GM12801 (cell line): Measurements from ENCODE around the gene GPR180.

Source experiments
- TF ChIP-seq, protein P1 (sequence below): IDR thresholded peaks from one replicate; pipeline ENCODE4 v1.5.1; 2011; ENCODE audit warnings: control low read depth; ENCODE audit not compliant: insufficient read length; ENCODE audit errors: extremely low read depth

The GPR180 gene

DNA sequence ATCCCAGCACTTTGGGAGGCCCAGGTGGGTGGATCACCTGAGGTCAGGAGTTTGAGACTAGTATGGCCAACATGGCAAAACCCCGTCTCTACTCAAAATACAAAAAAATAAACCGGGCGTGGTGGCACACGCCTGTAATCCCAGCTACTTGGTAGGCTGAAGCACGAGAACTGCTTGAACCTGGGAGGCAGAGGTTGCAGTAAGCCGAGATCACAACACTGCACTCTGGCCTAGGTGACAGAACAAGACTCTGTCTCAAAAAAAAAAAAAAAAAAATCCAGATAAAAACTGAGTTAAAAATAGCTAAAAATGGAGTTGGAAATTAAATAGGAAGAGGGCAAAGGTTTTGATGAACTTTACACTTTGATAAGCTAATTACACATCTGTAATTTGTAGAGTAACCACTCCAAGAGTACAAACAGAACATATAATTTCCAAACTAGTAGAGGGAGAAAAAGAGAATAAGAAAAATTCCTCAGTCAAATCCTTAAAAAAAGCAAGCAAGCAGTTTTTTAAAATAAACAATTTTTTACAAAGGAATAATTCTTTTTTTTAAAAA is 16.0 kb upstream of the GPR180 start:
- TF ChIP-seq, protein P1, sequence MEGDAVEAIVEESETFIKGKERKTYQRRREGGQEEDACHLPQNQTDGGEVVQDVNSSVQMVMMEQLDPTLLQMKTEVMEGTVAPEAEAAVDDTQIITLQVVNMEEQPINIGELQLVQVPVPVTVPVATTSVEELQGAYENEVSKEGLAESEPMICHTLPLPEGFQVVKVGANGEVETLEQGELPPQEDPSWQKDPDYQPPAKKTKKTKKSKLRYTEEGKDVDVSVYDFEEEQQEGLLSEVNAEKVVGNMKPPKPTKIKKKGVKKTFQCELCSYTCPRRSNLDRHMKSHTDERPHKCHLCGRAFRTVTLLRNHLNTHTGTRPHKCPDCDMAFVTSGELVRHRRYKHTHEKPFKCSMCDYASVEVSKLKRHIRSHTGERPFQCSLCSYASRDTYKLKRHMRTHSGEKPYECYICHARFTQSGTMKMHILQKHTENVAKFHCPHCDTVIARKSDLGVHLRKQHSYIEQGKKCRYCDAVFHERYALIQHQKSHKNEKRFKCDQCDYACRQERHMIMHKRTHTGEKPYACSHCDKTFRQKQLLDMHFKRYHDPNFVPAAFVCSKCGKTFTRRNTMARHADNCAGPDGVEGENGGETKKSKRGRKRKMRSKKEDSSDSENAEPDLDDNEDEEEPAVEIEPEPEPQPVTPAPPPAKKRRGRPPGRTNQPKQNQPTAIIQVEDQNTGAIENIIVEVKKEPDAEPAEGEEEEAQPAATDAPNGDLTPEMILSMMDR: no peak

DNA sequence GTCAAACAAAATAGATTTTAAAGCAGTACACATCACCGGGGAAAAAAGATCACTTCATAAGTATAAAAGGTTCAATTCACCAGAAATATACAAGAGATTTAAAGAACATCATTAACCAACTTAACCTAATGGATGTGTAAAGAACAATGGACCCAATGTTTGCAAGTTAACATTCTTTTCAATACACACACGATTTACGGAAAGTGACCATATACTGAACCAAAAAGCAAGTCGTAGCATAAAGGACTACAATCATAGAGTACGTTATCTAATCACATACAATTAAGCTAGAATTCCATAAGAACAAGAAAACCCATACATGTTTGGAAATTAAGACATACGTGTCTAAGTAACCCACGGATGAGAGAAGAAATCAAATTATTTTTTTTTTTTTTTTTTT is 15.3 kb upstream of the GPR180 start:
- TF ChIP-seq, protein P1: no peak

DNA sequence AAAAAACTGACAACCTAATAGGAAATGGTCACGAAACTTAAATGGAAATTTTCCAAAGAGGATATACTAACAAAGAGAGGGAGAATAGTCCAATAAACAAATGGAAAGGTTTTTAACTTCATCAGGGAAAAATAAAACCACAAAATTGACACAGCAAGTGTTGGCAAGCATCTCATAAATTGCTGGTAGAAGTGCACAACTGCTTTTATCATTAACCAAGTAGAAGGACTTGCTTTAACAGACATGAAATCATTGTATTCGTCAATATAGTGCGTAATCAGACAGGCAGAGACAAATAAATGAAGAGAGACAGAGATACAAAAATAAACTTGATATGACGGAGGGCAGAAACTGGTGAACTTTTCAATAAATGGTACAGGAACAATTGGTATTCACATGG is 13.1 kb upstream of the GPR180 start:
- TF ChIP-seq, protein P1: no peak

DNA sequence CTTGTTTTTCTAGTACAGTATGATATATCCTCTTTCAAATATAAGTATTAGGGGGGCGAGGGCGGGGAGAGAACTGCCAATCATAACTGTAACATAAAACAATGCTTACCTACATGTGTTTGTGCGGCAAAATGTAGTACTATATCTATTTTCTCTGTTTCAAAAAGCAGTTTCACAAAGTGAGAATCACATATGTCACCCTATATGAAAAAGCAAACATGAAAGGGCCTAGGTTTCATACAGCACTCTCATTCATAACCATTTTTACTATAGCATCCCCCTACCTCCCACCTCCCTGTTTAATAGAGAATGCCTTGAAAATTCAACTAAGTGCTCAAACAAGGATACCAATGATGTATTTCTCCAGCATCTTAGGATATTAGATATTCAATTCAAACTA is 10.9 kb upstream of the GPR180 start:
- TF ChIP-seq, protein P1: no peak

DNA sequence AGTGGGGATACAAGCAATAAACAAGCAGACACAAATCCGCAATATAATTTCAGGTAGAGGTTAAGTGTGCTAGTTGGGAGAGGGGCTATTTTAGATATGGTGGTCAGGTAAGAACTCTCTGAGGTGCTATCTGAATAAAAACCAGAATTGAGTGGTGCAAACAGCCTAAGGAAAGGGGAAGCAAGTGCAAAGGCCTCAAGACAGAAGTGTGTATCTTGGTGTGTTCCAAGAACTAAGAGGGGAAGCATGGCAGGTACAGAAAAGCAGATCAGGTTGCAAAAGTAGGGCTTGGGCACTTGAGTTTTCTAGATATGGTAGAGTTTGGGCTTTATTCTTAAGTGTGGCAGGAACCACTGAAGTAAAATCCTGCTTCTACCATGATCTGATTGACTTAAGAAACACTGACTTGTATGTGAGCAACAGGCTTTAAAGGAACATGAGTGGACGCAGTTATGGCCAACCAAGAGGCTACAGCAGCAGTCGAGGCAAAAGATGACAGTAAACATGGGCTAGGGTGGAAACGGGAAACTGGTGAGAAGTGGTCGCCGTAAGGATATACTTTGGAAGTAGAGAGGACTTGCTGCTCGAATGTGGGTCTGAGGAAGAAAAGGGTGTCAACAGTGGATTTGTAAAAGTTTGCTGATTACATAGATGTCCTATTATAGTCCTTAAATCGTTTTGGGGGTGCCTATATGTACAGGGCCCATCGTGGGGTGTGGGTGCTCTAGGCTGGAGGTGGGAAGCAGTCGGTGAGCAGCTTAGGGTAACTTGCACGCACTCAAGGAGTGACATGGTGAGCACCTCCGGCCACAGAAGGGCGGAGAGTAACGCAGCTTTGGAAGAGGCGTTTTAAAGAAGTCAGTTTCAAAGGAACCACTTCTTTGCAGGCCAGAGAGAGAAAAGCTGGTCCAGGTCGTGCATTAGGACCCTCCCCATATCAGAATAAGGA is 6.4 kb upstream of the GPR180 start:
- TF ChIP-seq, protein P1: no peak

DNA sequence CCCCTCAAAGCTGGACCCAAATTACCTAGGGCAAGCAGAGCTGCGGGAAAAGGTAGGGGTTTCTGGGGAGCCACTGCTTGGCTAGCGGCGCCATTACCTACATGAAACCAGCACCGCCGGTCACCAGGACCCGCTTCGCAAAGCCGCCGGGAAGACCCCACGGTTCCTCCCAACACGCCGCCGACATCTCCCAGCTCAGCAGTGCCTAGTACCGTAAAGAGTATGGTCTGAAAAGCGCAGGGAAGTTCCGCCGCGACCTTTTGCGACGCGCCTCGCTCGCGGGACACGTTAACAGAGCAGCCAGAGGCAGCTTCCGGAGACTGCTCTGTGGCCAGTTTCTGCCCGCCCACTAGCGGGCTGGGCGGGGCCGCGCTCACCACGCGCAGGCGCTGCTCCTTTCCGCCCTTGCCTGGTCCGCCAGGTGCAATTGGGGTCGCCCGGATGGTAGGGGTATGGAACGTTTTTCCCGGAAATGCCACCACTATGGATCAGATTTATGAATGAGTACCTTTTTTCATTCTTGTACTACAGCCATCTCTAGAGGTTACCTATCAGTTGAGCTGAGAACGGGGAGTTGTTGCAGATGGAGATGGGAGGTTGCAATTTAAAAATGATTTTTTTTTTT is 5.6 kb upstream of the GPR180 start, which contains the start of gene TGDS:
TSS of gene TGDS (minus strand) at position 203 of the 625 bp plus-strand sequence. CDS start at position 187, 16 bp downstream.
- TF ChIP-seq, protein P1: no peak

DNA sequence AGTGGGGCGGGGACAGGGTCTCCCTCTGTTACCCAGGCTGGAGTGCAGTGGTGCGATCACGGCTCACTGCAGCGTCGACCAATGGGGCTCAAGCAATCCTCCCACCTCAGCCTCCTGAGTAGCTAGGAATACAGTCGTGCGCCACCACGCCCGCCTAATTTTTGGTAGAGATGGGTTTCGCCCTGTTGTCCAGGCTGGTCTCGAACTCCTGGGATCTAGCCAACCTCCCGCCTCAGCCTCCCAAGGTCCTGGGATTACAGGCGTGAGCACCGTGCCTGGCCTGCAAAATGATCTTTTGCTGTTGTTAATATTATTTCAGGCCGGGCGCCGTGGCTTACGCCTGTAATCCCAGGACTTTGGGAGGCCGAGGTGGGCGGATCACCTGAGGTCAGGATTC is 5.1 kb upstream of the GPR180 start:
- TF ChIP-seq, protein P1: no peak
